IMR-90 (cell line): ENCODE results near the gene KRTDAP. TPM values are rescaled to one million over a fixed set of nuclear protein-coding genes. Genes with fewer than 3 reads are reported as not detected.

ENCODE experiments used
- ATAC-seq: fragments of 200-7000 bp; cut with Tn5 transposase; 2 replicates; pipeline ENCODE4 v1.9.1; 2020; ENCODE audit warnings: low read depth, mild to moderate bottlenecking, moderate library complexity
- BruUV-seq: library from RNA; stranded (reverse); fragments of 400-500 nt; replicated peaks from 2 replicates; lab custom pipeline; 2021; lab: Mats Ljungman, UMichigan
- CTCF ChIA-PET: fragments of 300-600 bp; formaldehyde crosslinking; extraction: SDS; loops from one replicate; lab custom pipeline; 2021; ENCODE audit warnings: antibody characterized with exemption; lab: Yijun Ruan, JAX
- POLR2A ChIA-PET: fragments of 300-600 bp; sonication (Branson Sonifier 250); formaldehyde crosslinking; loops from one replicate; lab custom pipeline; 2022; ENCODE audit warnings: antibody characterized with exemption; ENCODE audit not compliant: unreplicated experiment; lab: Charles Lee
- DNase-seq: peaks from one replicate; pipeline ENCODE4 v3.0.0; 2013
- H2AFZ ChIP-seq: replicated peaks from 2 replicates; pipeline ENCODE3; 2013; ENCODE audit warnings: low read length, mild to moderate bottlenecking; ENCODE audit not compliant: poor library complexity
- H2AK5ac ChIP-seq: 2 replicates; pipeline ENCODE4 v1.6.1; 2013; ENCODE audit warnings: low read depth, low read length, inconsistent platforms
- H2AK9ac ChIP-seq: replicated peaks from 2 replicates; pipeline ENCODE3; 2013; ENCODE audit warnings: mild to moderate bottlenecking, low read depth, low read length, moderate library complexity; ENCODE audit not compliant: poor library complexity
- H2BK120ac ChIP-seq: 2 replicates; pipeline ENCODE4 v1.6.1; 2013; ENCODE audit warnings: low read depth, low read length, inconsistent platforms
- H2BK15ac ChIP-seq: 3 replicates; pipeline ENCODE4 v1.6.1; 2013; ENCODE audit warnings: low read depth, low read length, inconsistent platforms
- H2BK20ac ChIP-seq: 2 replicates; pipeline ENCODE4 v1.6.1; 2013; ENCODE audit warnings: low read depth, mild to moderate bottlenecking, inconsistent platforms, low read length, moderate library complexity
- H2BK5ac ChIP-seq: 2 replicates; pipeline ENCODE4 v1.6.1; 2013; ENCODE audit warnings: mild to moderate bottlenecking, low read depth, low read length, inconsistent platforms; ENCODE audit not compliant: poor library complexity, severe bottlenecking
- H3K14ac ChIP-seq: replicated peaks from 2 replicates; pipeline ENCODE4 v1.6.1; 2013; ENCODE audit warnings: low read depth, low read length, inconsistent platforms
- H3K18ac ChIP-seq: 2 replicates; pipeline ENCODE4 v1.6.1; 2013; ENCODE audit warnings: low read depth, low read length, control low read depth
- H3K23ac ChIP-seq: 2 replicates; pipeline ENCODE4 v1.6.1; 2013; ENCODE audit warnings: low read depth, low read length, inconsistent platforms
- H3K27ac ChIP-seq: 2 replicates; pipeline ENCODE4 v1.5.1; 2013; ENCODE audit warnings: mild to moderate bottlenecking, control low read depth, low read length; ENCODE audit not compliant: insufficient read depth
- H3K27me3 ChIP-seq: 2 replicates; pipeline ENCODE4 v1.6.1; 2013; ENCODE audit warnings: low read length; ENCODE audit not compliant: control insufficient read depth, insufficient read depth
- H3K36me3 ChIP-seq: 2 replicates; pipeline ENCODE4 v1.6.1; 2013; ENCODE audit warnings: low read length, mixed read lengths; ENCODE audit not compliant: control insufficient read depth, insufficient read depth
- H3K4ac ChIP-seq: 2 replicates; pipeline ENCODE4 v1.6.1; 2013; ENCODE audit warnings: low read depth, low read length, inconsistent platforms
- H3K4me1 ChIP-seq: 2 replicates; pipeline ENCODE4 v1.6.1; 2013; ENCODE audit warnings: low read length, mixed read lengths; ENCODE audit not compliant: control insufficient read depth, insufficient read depth
- H3K4me2 ChIP-seq: 2 replicates; pipeline ENCODE4 v1.6.1; 2013; ENCODE audit warnings: low read depth, mild to moderate bottlenecking, control low read depth, low read length, moderate library complexity
- H3K4me3 ChIP-seq: 2 replicates; pipeline ENCODE4 v1.5.1; 2013; ENCODE audit warnings: low read depth, mild to moderate bottlenecking, control low read depth, low read length, moderate library complexity; ENCODE audit not compliant: insufficient read depth
- H3K56ac ChIP-seq: 2 replicates; pipeline ENCODE4 v1.6.1; 2013; ENCODE audit warnings: low read length, inconsistent platforms; ENCODE audit not compliant: insufficient read depth; ENCODE audit errors: extremely low read depth
- H3K79me1 ChIP-seq, 2 experiments: 2 replicates each; pipeline ENCODE4 v1.6.1; 2013; ENCODE audit warnings: low read length in 2 of 2, inconsistent platforms in 1 of 2, low read depth in 1 of 2
- H3K9ac ChIP-seq: 2 replicates; pipeline ENCODE4 v1.6.1; 2013; ENCODE audit warnings: low read depth, low read length, control low read depth
- H3K9me1 ChIP-seq: 2 replicates; pipeline ENCODE4 v1.6.1; 2013; ENCODE audit warnings: low read length, inconsistent platforms; ENCODE audit not compliant: insufficient read depth
- H3K9me3 ChIP-seq: 2 replicates; pipeline ENCODE4 v1.6.1; 2013; ENCODE audit warnings: low read length; ENCODE audit not compliant: control insufficient read depth, insufficient read depth
- H4K20me1 ChIP-seq: 2 replicates; pipeline ENCODE4 v1.6.1; 2013; ENCODE audit warnings: low read length, inconsistent platforms; ENCODE audit not compliant: insufficient read depth
- H4K5ac ChIP-seq: 2 replicates; pipeline ENCODE4 v1.6.1; 2013; ENCODE audit warnings: mild to moderate bottlenecking, low read depth, low read length, control low read depth
- H4K8ac ChIP-seq, 2 experiments: 2 replicates each; pipeline ENCODE4 v1.6.1; 2013; ENCODE audit warnings: low read depth in 2 of 2, low read length in 2 of 2, control low read depth in 1 of 2, inconsistent platforms in 1 of 2
- H4K91ac ChIP-seq: 2 replicates; pipeline ENCODE4 v1.6.1; 2013; ENCODE audit warnings: low read depth, low read length, inconsistent platforms; ENCODE audit not compliant: insufficient read depth
- BHLHE40 ChIP-seq: fragments of 150-350 bp; IDR thresholded peaks from 2 replicates; pipeline ENCODE4 v1.6.1; 2016; ENCODE audit warnings: mild to moderate bottlenecking, low read depth, low read length
- CEBPB ChIP-seq: IDR thresholded peaks from 2 replicates; pipeline ENCODE4 v1.6.1; 2012; ENCODE audit warnings: low read depth, low read length, improper control_type of control experiment
- ELK1 ChIP-seq: fragments of 150-350 bp; IDR thresholded peaks from 2 replicates; pipeline ENCODE4 v1.6.1; 2016; ENCODE audit warnings: low read depth, mild to moderate bottlenecking, low read length, moderate library complexity, borderline replicate concordance
- MAFK ChIP-seq: IDR thresholded peaks from 2 replicates; pipeline ENCODE4 v1.6.1; 2012; ENCODE audit warnings: low read depth, low read length, improper control_type of control experiment
- MAZ ChIP-seq: IDR thresholded peaks from 2 replicates; pipeline ENCODE4 v1.6.1; 2012; ENCODE audit warnings: low read depth, mild to moderate bottlenecking, low read length, improper control_type of control experiment, moderate library complexity, borderline replicate concordance
- MXI1 ChIP-seq: IDR thresholded peaks from 2 replicates; pipeline ENCODE4 v1.6.1; 2012; ENCODE audit warnings: low read depth, mild to moderate bottlenecking, low read length, moderate library complexity, borderline replicate concordance
- NFE2L2 ChIP-seq: fragments of 150-350 bp; IDR thresholded peaks from 2 replicates; pipeline ENCODE4 v1.6.1; 2016; ENCODE audit warnings: low read depth, mild to moderate bottlenecking, low read length
- POLR2A ChIP-seq: IDR thresholded peaks from 2 replicates; pipeline ENCODE4 v1.6.1; 2012; ENCODE audit warnings: mild to moderate bottlenecking, low read depth, low read length
- RCOR1 ChIP-seq: IDR thresholded peaks from 2 replicates; pipeline ENCODE4 v1.6.1; 2012; ENCODE audit warnings: mild to moderate bottlenecking, low read length, improper control_type of control experiment; ENCODE audit not compliant: insufficient replicate concordance
- RFX5 ChIP-seq: IDR thresholded peaks from 2 replicates; pipeline ENCODE4 v1.8.0; 2012; ENCODE audit warnings: low read depth, mild to moderate bottlenecking, low read length, moderate library complexity
- SMC3 ChIP-seq: fragments of 150-350 bp; IDR thresholded peaks from 2 replicates; pipeline ENCODE4 v1.6.1; 2016; ENCODE audit warnings: low read depth, mild to moderate bottlenecking, antibody characterized with exemption, low read length, moderate library complexity
- USF2 ChIP-seq: fragments of 150-350 bp; IDR thresholded peaks from 2 replicates; pipeline ENCODE4 v1.6.1; 2017; ENCODE audit warnings: mild to moderate bottlenecking, antibody characterized with exemption, low read length, low read depth
- WGBS, 2 experiments: methylation state at CpG; one replicate each; pipeline versions ENCODE4 v1.1.5 to v1.1.7; 2013; ENCODE audit warnings: missing lambda C conversion rate in 2 of 2; ENCODE audit not compliant: insufficient read length in 1 of 2; ENCODE audit errors: extremely low coverage in 2 of 2; 5-methylcytosine and 5-hydroxymethylcytosine counted together
- dilution Hi-C: fragments of 300-500 bp; cut with HindIII; formaldehyde crosslinking; loops from one replicate; pipeline ENCODE4 v1.14.3; 2018; ENCODE audit warnings: low sequenced_read_pairs; ENCODE audit not compliant: unreplicated experiment
- in situ Hi-C: fragments of 300-500 bp; cut with MboI; formaldehyde crosslinking; loops from 3 replicates; pipeline ENCODE4 v1.14.3; 2019; ENCODE audit warnings: low sequenced_read_pairs, inconsistent platforms, mixed read lengths
- intact Hi-C: fragments of 100-400 bp; cut with micrococcal nuclease; formaldehyde crosslinking; loops from 2 replicates; pipeline ENCODE4 v1.10.0; 2022
- polyA plus RNA-seq, 3 experiments: library from polyadenylated mRNA; depleted of rRNA; stranded (reverse); fragments of >200 nt; gene quantifications; 2 replicates each; pipeline ENCODE4 v1.2.3, GENCODE V29; 2012; ENCODE audit warnings: low replicate concordance in 1 of 3
- total RNA-seq: library from RNA; depleted of rRNA; stranded (reverse); fragments of >200 nt; gene quantifications from 2 replicates; pipeline ENCODE4 v1.2.3, GENCODE V29; 2012
- TF ChIP-seq, protein P1 (sequence below): conservative IDR thresholded peaks from 2 replicates; pipeline ENCODE4 v1.5.1; 2012; ENCODE audit warnings: mild to moderate bottlenecking, low read depth, low read length, improper control_type of control experiment

KRTDAP gene
- total and polyA plus RNA-seq, 2 of the 4 experiments (the other 2 are of a cell fraction): not detected

DNA sequence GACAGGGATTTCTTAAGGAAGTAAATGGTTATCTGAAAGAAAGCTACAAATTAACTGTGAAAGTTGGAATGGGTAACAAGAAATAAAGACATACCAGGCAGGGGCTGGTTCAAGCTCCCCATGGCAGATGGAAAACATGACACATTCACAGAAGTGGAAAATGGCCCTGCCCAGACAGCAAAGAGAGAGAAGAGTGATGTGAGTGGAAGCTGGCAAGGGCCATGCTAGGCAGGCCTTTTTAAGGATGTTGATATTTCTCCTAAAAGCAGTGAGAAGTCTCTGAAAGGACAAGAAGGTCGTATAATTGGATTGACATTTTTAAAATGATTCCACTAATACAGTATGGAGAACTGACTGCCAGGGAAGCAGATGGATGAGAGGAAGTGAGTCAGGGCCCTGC is 45.5 kb downstream of the KRTDAP start:
- intact Hi-C loops (no loop called here), dilution Hi-C loops (no loop called here)
- no peak for DNase-seq

More for the DNA sequence above, 45.5 kb downstream of the KRTDAP start:
- no peak overlapping the region for H3K4me2 ChIP-seq
- no TSS peak for BruUV-seq
- no peak overlapping the region for H4K5ac ChIP-seq
- H3K14ac ChIP-seq: no peak overlapping the region
- no peak for ATAC-seq
- H2BK5ac ChIP-seq: no peak overlapping the region
- H2AK9ac ChIP-seq: no peak overlapping the region
- no peak overlapping the region for H3K56ac ChIP-seq
- TF ChIP-seq POLR2A (no peak), ELK1 (no peak), BHLHE40 (no peak), RCOR1 (no peak), MAFK (no peak), SMC3 (no peak), CEBPB (no peak), MXI1 (no peak), USF2 (no peak), NFE2L2 (no peak), MAZ (no peak), RFX5 (no peak)
- TF ChIP-seq, protein P1, sequence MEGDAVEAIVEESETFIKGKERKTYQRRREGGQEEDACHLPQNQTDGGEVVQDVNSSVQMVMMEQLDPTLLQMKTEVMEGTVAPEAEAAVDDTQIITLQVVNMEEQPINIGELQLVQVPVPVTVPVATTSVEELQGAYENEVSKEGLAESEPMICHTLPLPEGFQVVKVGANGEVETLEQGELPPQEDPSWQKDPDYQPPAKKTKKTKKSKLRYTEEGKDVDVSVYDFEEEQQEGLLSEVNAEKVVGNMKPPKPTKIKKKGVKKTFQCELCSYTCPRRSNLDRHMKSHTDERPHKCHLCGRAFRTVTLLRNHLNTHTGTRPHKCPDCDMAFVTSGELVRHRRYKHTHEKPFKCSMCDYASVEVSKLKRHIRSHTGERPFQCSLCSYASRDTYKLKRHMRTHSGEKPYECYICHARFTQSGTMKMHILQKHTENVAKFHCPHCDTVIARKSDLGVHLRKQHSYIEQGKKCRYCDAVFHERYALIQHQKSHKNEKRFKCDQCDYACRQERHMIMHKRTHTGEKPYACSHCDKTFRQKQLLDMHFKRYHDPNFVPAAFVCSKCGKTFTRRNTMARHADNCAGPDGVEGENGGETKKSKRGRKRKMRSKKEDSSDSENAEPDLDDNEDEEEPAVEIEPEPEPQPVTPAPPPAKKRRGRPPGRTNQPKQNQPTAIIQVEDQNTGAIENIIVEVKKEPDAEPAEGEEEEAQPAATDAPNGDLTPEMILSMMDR: no peak
- no peak overlapping the region for H3K4me3 ChIP-seq
- H3K36me3 ChIP-seq: no peaks in the 10 kb centered on the region
- no peak overlapping the region for H2AFZ ChIP-seq
- no peaks in the 10 kb centered on the region for H4K20me1 ChIP-seq
- H3K23ac ChIP-seq: no peak overlapping the region
- no peaks in the 10 kb centered on the region for H3K79me1 ChIP-seq
- H2BK15ac ChIP-seq: no peak overlapping the region
- ChIA-PET CTCF (no interaction called here), POLR2A (no interaction called here)
- no peak overlapping the region for H4K91ac ChIP-seq
- no peak overlapping the region for H3K9ac ChIP-seq
- H4K8ac ChIP-seq: no peak overlapping the region
- H2BK20ac ChIP-seq: no peak overlapping the region
- in situ Hi-C loops: no loop called here
- H3K27me3 ChIP-seq: peaks cover 4% of the 10 kb centered on the region
- no peaks in the 10 kb centered on the region for H3K9me1 ChIP-seq
- no peak overlapping the region for H3K4ac ChIP-seq
- no peaks in the 10 kb centered on the region for H3K4me1 ChIP-seq
- no peaks in the 10 kb centered on the region for H3K9me3 ChIP-seq
- no peak overlapping the region for H3K18ac ChIP-seq
- no peak overlapping the region for H3K27ac ChIP-seq
- H2AK5ac ChIP-seq: no peak overlapping the region
- H2BK120ac ChIP-seq: no peak overlapping the region
- WGBS, 2 experiments: no CpG with 5 or more reads among the region's 1 CpG
